OCI-LY1 (cell line): ENCODE results near the gene CAMTA1.

ENCODE experiments used
- H2AFZ ChIP-seq: fragments of 200-600 bp; sonication (generic), shearing (Covaris generic); 2 replicates; pipeline ENCODE4 v1.6.0; 2014; ENCODE audit warnings: antibody characterized with exemption, mild to moderate bottlenecking, low read length
- H3F3A ChIP-seq: fragments of 200-600 bp; sonication (generic), shearing (Covaris generic); 2 replicates; pipeline ENCODE4 v1.6.0; 2014; ENCODE audit warnings: mild to moderate bottlenecking, antibody characterized with exemption, low read length, moderate library complexity; ENCODE audit not compliant: insufficient read depth
- H3K27ac ChIP-seq: fragments of 200-600 bp; sonication (generic); 2 replicates; pipeline ENCODE4 v1.5.1; 2014; ENCODE audit warnings: low read length, mixed run types, mild to moderate bottlenecking, low read depth; ENCODE audit not compliant: poor library complexity, severe bottlenecking
- H3K27me3 ChIP-seq: fragments of 200-600 bp; sonication (generic); 2 replicates; pipeline ENCODE4 v1.6.0; 2014; ENCODE audit warnings: antibody characterized with exemption, mild to moderate bottlenecking, low read length, moderate library complexity; ENCODE audit not compliant: insufficient read depth
- H3K36me3 ChIP-seq: fragments of 200-600 bp; sonication (generic); 2 replicates; pipeline ENCODE4 v1.6.1; 2014; ENCODE audit warnings: mild to moderate bottlenecking, antibody characterized with exemption, low read length, moderate library complexity, mixed read lengths; ENCODE audit not compliant: insufficient read depth
- H3K4me1 ChIP-seq: fragments of 200-600 bp; sonication (generic); 2 replicates; pipeline ENCODE4 v1.5.1; 2014; ENCODE audit warnings: mild to moderate bottlenecking, low read length, moderate library complexity; ENCODE audit not compliant: insufficient read depth, severe bottlenecking
- H3K4me2 ChIP-seq: fragments of 200-600 bp; sonication (generic), shearing (Covaris generic); 2 replicates; pipeline ENCODE4 v1.6.1; 2014; ENCODE audit warnings: low read length
- H3K4me3 ChIP-seq: fragments of 200-600 bp; sonication (generic); 2 replicates; pipeline ENCODE4 v1.5.1; 2014; ENCODE audit warnings: low read length, low read depth, mild to moderate bottlenecking, mixed read lengths; ENCODE audit not compliant: poor library complexity, severe bottlenecking
- H3K79me2 ChIP-seq: fragments of 200-600 bp; shearing (Covaris generic); 2 replicates; pipeline ENCODE4 v1.6.1; 2016; ENCODE audit warnings: mixed run types, low read length, mixed read lengths; ENCODE audit not compliant: insufficient read depth
- H3K9ac ChIP-seq: fragments of 200-600 bp; sonication (generic), shearing (Covaris generic); 2 replicates; pipeline ENCODE4 v1.6.1; 2014; ENCODE audit warnings: mild to moderate bottlenecking, low read length, mixed read lengths
- H3K9me2 ChIP-seq: fragments of 200-600 bp; sonication (generic), shearing (Covaris generic); 2 replicates; pipeline ENCODE4 v1.6.1; 2014; ENCODE audit warnings: low read depth, mild to moderate bottlenecking, low read length, mixed read lengths
- H3K9me3 ChIP-seq: fragments of 200-600 bp; shearing (Covaris generic); 2 replicates; pipeline ENCODE4 v1.6.1; 2014; ENCODE audit warnings: low read length, mixed read lengths
- H4K20me1 ChIP-seq: fragments of 200-600 bp; sonication (generic), shearing (Covaris generic); 2 replicates; pipeline ENCODE4 v1.6.0; 2016; ENCODE audit warnings: mild to moderate bottlenecking, low read length; ENCODE audit not compliant: insufficient read depth
- CTCF ChIP-seq: fragments of 200-600 bp; sonication (generic), shearing (Covaris generic); IDR thresholded peaks from 2 replicates; pipeline ENCODE4 v1.5.1; 2017; ENCODE audit warnings: mild to moderate bottlenecking, antibody characterized with exemption, low read length, moderate library complexity, mixed read lengths
- EZH2 ChIP-seq: fragments of 200-600 bp; sonication (generic), shearing (Covaris generic); IDR thresholded peaks from 2 replicates; pipeline ENCODE4 v1.8.0; 2017; ENCODE audit warnings: borderline replicate concordance, mixed run types, mild to moderate bottlenecking, antibody characterized with exemption, low read length, moderate library complexity, mixed read lengths

The CAMTA1 gene

GRCh38 chr1:7679159-7679872 is 894.1 kb downstream of the CAMTA1 start:
- Histone ChIP-seq H2AFZ (no peak overlapping the region), H3K36me3 (no peaks in the 10 kb centered on the region), H3K4me2 (no peak overlapping the region), H3K4me1 (no peaks in the 10 kb centered on the region), H3K27me3 (peaks cover 7% of the 10 kb centered on the region; the same call in 1 of the 2 replicates), H3K79me2 (no peaks in the 10 kb centered on the region), H3K9me3 (no peaks in the 10 kb centered on the region), H3K9ac (no peak overlapping the region), H4K20me1 (no peaks in the 10 kb centered on the region), H3F3A (no peaks in the 10 kb centered on the region), H3K4me3 (no peak overlapping the region), H3K9me2 (no peaks in the 10 kb centered on the region), H3K27ac (no peak overlapping the region)
- no peak for TF ChIP-seq CTCF
- TF ChIP-seq EZH2 = no peak

GRCh38 chr1:7679873-7680206 is 894.6 kb downstream of the CAMTA1 start:
- Histone ChIP-seq H3K4me3 (peak overlapping the region; percentile 41), H3K9me2 (no peaks in the 10 kb centered on the region), H2AFZ (no peak overlapping the region), H3K27ac (no peak overlapping the region), H3K27me3 (peaks cover 8% of the 10 kb centered on the region; the same call in 1 of the 2 replicates), H3K4me2 (peak overlapping the region; percentile 36; the same call in 1 of the 2 replicates), H4K20me1 (no peaks in the 10 kb centered on the region), H3K79me2 (no peaks in the 10 kb centered on the region), H3K9ac (no peak overlapping the region), H3K4me1 (no peaks in the 10 kb centered on the region), H3K9me3 (no peaks in the 10 kb centered on the region), H3K36me3 (no peaks in the 10 kb centered on the region), H3F3A (no peaks in the 10 kb centered on the region)
- TF ChIP-seq EZH2 = no peak
- TF ChIP-seq CTCF = no peak

- Histone ChIP-seq H3K79me2 (no peaks in the 10 kb centered on the region), H3K4me2 (peak overlapping the region; percentile 36; the same call in 1 of the 2 replicates), H3K36me3 (no peaks in the 10 kb centered on the region), H3K9me2 (no peaks in the 10 kb centered on the region), H4K20me1 (no peaks in the 10 kb centered on the region), H3K4me3 (peak overlapping the region; percentile 41), H3F3A (no peaks in the 10 kb centered on the region), H3K27me3 (peaks cover 8% of the 10 kb centered on the region; the same call in 1 of the 2 replicates), H2AFZ (no peak overlapping the region), H3K9me3 (no peaks in the 10 kb centered on the region), H3K27ac (no peak overlapping the region), H3K9ac (no peak overlapping the region), H3K4me1 (no peaks in the 10 kb centered on the region)
- no peak for TF ChIP-seq EZH2
- no peak for TF ChIP-seq CTCF
These were observed 895.1 kb downstream of the CAMTA1 start for GRCh38 chr1:7680207-7680954.
